ENCODE data around the gene EHMT1.
"Not testable (repeated sequence)": the region's sequence is repeated elsewhere in the genome, so short reads cannot be mapped to it uniquely, and the experiment has no call there.

Gene EHMT1

GRCh38 chr9:137619240-137620047, 639 bp downstream of the EHMT1 start:
- DNase-seq: peak; percentile 31

- no peak for DNase-seq
Observed at GRCh38 chr9:137620048-137620405, 1.2 kb downstream of the EHMT1 start.

- no peak for DNase-seq
Observed at GRCh38 chr9:137620581-137620980, 1.8 kb downstream of the EHMT1 start.

GRCh38 chr9:137621131-137621757, 2.4 kb downstream of the EHMT1 start:
- no peak for DNase-seq

- DNase-seq: not testable (repeated sequence)
Observed at GRCh38 chr9:137622211-137622610, 3.4 kb downstream of the EHMT1 start.

- DNase-seq: no peak
Observed at GRCh38 chr9:137626464-137626863, 7.7 kb downstream of the EHMT1 start.

GRCh38 chr9:137627406-137627805, 8.6 kb downstream of the EHMT1 start:
- not testable (repeated sequence) for DNase-seq

- no peak for DNase-seq
Observed at GRCh38 chr9:137630126-137630525, 11.3 kb downstream of the EHMT1 start.

GRCh38 chr9:137630679-137631078, 11.9 kb downstream of the EHMT1 start:
- DNase-seq: no peak

GRCh38 chr9:137631345-137632229, 12.8 kb downstream of the EHMT1 start:
- DNase-seq: no peak

GRCh38 chr9:137632230-137633161, 13.7 kb downstream of the EHMT1 start:
- DNase-seq: no peak

GRCh38 chr9:137634016-137634415, 15.2 kb downstream of the EHMT1 start:
- DNase-seq: no peak

- DNase-seq: no peak
Observed at GRCh38 chr9:137638680-137639079, 19.9 kb downstream of the EHMT1 start.

GRCh38 chr9:137639303-137640051, 20.7 kb downstream of the EHMT1 start:
- DNase-seq: peak; percentile 44

- DNase-seq: no peak
Observed at GRCh38 chr9:137640862-137641261, 22.1 kb downstream of the EHMT1 start.

GRCh38 chr9:137642118-137642601, 23.4 kb downstream of the EHMT1 start:
- no peak for DNase-seq

- no peak for DNase-seq
Observed at GRCh38 chr9:137642892-137643291, 24.1 kb downstream of the EHMT1 start.

GRCh38 chr9:137643921-137644320, 25.1 kb downstream of the EHMT1 start:
- DNase-seq: no peak

GRCh38 chr9:137645211-137645610, 26.4 kb downstream of the EHMT1 start:
- no peak for DNase-seq

GRCh38 chr9:137646341-137646740, 27.5 kb downstream of the EHMT1 start:
- no peak for DNase-seq

GRCh38 chr9:137647096-137647714, 28.4 kb downstream of the EHMT1 start:
- DNase-seq: no peak

Measured in activated CD4-positive, alpha-beta T cell treated with anti-CD3 and anti-CD28 coated beads, Interleukin-2, amount 50 U/mL, for 16 hours (primary cell).